Measurements from ENCODE around the gene GABRR3.

- no peak for TF ChIP-seq CTCF (IDR thresholded peaks at IDR 0.05; ENCODE audit: poor library complexity, severe bottlenecking)
- no peak for TF ChIP-seq EZH2 (IDR thresholded peaks at IDR 0.05; ENCODE audit: borderline replicate concordance, insufficient read depth, low read length, poor library complexity, severe bottlenecking)
- no peak for TF ChIP-seq POLR2AphosphoS5 (IDR thresholded peaks at IDR 0.05)
- TF ChIP-seq EP300 (conservative IDR thresholded peaks at IDR 0.05; ENCODE audit: poor library complexity, severe bottlenecking), result no peak
Observed at GRCh38 chr3:97940034-97940433, 95.1 kb downstream of the GABRR3 start.

Measured in neural cell (in vitro differentiated cells).